ENCODE measurements around the gene ATP2A1.

ATP2A1 gene

DNA sequence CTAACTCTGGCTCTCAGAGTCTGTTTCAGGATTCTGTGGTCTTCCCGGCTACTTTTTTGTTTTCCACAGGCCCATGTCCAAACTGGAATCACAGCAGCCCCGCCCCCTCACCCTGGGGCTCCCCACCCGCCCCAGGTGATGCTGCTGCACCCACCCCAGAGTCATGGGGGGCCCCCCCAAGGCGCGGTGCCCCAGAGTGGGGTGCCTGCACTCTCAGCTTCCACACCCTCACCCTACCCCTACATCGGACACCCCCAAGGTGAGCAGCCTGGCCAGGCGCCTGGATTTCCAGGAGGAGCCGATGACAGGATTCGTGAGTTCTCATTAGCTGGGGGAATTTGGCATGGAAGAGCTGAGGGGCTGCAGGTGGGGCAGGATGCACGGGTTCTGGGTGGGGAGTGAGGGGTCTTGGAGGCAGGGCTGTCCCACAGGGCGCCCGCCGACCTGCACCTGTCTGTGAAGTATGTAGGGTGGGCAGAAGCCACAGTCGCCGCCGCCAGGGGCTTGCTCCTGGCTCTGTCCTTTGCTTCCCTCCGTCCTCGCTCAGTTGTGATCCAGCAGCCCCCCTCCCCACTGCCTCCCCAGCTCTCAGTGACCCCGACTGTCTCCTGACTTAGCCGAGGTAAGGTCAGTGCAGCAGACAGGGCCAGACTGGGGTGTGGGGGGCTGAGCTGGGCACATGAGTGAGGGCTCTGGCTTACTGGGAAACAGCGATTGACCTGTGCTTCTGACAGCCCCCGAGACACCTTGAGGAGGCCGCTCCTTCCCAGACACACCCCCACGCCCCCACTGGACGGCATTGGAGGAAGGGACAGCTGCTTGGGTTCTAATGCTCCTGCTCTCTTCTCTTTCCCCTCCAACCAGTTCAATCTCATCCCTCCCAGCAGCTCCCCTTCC lies 42.2 kb upstream of the ATP2A1 start:
- peak overlapping the region; percentile 52 for H3K27ac ChIP-seq
- ChIA-PET CTCF (interaction anchor here (0.6 kb wide), 1 partner anchor 10 kb away, joined by 3 read pairs; the partner anchor contains the start of gene TUFM), POLR2A (ENCODE audit: low non-redundant PET) (interaction anchor here (1.0 kb wide), 1 partner anchor 9 kb away, joined by 3 read pairs; no protein-coding TSS in a partner anchor)
- no peak for DNase-seq (ENCODE audit: low spot score)
- TF ChIP-seq, protein P1, sequence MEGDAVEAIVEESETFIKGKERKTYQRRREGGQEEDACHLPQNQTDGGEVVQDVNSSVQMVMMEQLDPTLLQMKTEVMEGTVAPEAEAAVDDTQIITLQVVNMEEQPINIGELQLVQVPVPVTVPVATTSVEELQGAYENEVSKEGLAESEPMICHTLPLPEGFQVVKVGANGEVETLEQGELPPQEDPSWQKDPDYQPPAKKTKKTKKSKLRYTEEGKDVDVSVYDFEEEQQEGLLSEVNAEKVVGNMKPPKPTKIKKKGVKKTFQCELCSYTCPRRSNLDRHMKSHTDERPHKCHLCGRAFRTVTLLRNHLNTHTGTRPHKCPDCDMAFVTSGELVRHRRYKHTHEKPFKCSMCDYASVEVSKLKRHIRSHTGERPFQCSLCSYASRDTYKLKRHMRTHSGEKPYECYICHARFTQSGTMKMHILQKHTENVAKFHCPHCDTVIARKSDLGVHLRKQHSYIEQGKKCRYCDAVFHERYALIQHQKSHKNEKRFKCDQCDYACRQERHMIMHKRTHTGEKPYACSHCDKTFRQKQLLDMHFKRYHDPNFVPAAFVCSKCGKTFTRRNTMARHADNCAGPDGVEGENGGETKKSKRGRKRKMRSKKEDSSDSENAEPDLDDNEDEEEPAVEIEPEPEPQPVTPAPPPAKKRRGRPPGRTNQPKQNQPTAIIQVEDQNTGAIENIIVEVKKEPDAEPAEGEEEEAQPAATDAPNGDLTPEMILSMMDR (conservative IDR thresholded peaks at IDR 0.05; ENCODE audit: low read depth): no peak

DNA sequence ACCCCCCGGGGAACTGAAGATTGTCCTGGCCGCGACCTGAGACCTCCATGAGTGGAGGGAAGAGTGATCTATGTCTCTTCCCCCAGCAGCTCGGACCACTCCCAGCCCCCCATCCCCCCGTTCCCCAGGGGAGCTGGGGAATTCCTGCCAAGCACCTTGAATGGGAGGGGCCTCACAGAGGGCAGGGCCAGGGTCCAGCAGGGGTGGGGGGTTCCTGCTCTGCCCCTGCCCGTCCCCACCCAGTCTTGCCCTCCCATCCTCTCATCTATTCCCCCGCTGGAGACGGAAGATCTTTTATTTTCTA lies 41.6 kb upstream of the ATP2A1 start:
- peak overlapping the region; percentile 52 for H3K27ac ChIP-seq
- TF ChIP-seq, protein P1 (conservative IDR thresholded peaks at IDR 0.05; ENCODE audit: low read depth): no peak
- no peak for DNase-seq (ENCODE audit: low spot score)
- CTCF ChIA-PET: interaction anchor here (0.6 kb wide), 2 partner anchors 9 to 108 kb away, joined by 3 to 5 read pairs; partner anchors contain the start of gene TUFM
- POLR2A ChIA-PET (ENCODE audit: low non-redundant PET): interaction anchor here (1.0 kb wide), 1 partner anchor 9 kb away, joined by 3 read pairs; no protein-coding TSS in a partner anchor

DNA sequence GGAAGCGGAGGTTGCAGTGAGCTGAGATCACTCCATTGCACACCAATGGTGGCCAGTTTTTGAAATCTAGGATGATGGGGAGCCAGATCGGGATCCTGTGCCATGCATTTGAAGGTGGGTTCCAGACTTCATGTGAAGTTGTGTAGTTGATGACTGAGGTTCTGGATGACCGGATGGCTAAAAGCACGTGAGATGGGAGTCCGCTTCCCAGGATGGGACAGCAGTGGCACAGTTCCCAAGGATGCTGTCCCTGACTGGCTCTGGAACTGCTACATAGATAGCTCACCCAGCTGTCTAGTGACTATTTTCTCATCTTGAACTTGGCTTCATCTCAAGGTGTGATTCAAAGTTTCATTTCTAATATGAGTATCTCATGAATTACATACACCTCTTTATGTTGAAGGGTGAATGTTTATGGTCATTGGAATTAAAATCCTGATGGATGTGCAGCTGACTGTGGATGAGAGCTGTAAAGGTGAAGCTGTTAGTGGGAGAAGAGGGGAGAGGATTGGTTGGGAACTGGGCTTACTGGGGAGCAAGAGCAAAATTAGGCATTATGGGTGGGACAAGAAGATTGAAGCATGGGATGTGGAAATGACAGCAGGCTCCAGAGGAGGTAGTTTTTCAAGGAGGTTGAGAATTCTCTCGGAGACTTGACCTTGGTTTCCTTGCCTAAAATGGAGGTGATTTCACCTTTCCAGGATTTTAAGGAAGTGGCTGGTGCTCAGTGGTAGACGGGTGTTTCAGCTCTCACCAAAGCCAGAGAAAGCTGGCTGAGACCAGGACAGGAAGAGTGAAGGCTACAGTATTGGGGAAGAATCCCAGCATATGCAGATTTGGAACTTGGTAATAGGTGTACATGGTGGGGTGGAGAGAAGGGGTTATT lies 40.4 kb upstream of the ATP2A1 start:
- H3K27ac ChIP-seq: peak overlapping the region; percentile 52
- no peak for DNase-seq (ENCODE audit: low spot score)
- TF ChIP-seq, protein P1 (conservative IDR thresholded peaks at IDR 0.05; ENCODE audit: low read depth): no peak
- CTCF ChIA-PET: interaction anchor here (0.6 kb wide), 2 partner anchors 86 to 112 kb away, joined by 3 to 5 read pairs; no protein-coding TSS in a partner anchor
- POLR2A ChIA-PET (ENCODE audit: low non-redundant PET): interaction anchor here (0.7 kb wide), 1 partner anchor 15 kb away, joined by 3 read pairs; the partner anchor contains the start of gene ATXN2L

DNA sequence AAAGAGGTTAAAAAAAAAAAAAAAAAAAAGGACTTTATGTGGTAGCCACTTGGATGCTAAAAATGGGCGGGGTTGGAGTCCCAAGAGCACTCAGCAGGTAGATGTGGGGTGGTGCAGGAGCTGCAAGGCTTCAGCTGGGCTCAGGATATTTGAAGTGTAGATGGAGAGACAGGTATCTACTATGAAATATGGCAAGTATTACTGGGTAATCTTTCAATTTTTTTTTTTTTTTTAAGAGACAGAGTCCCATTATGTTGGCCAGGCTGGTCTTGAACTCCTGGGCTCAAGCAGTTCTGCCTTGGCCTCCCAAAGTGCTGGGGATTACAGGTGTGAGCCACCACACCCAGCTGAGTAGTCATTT lies 39.8 kb upstream of the ATP2A1 start:
- no peak for DNase-seq (ENCODE audit: low spot score)
- ChIA-PET POLR2A (ENCODE audit: low non-redundant PET) (interaction anchor here (0.7 kb wide), 1 partner anchor 16 kb away, joined by 3 read pairs; the partner anchor contains the start of gene ATXN2L), CTCF (no interaction called here)
- peak overlapping the region; percentile 65; the same call in 1 of the 2 replicates for H3K27ac ChIP-seq
- TF ChIP-seq, protein P1 (conservative IDR thresholded peaks at IDR 0.05; ENCODE audit: low read depth): no peak

DNA sequence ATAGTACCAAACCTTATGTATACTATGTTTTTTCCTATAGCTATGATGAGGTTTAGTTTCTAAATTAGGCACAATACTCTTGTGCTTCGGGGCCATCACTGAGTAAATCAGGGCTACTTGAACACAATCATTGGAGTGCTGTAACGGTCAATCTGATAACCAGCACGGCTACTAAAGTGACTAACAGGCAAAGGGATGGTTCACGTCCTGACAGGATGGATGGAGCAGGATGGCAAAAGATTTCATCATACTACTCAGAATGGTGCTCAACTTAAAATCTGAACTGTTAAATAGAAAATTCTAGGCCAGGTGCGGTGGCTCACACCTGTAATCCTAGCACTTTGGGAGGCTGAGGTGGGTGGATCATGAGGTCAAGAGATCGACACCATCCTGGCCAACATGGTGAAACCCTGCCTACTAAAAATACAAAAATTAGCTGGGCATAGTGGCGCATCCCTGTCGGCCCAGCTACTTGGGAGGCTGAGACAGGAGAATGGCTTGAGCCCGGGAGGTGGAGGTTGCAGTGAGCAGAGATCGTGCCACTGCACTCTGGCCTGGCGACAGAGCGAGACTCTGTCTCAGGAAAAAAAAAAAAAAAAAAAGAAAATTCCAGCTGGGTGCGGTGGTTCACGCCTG lies 39.2 kb upstream of the ATP2A1 start:
- peak overlapping the region; percentile 65 for H3K27ac ChIP-seq
- DNase-seq (ENCODE audit: low spot score): no peak
- ChIA-PET POLR2A (ENCODE audit: low non-redundant PET) (no interaction called here), CTCF (no interaction called here)
- TF ChIP-seq, protein P1 (conservative IDR thresholded peaks at IDR 0.05; ENCODE audit: low read depth): no peak

DNA sequence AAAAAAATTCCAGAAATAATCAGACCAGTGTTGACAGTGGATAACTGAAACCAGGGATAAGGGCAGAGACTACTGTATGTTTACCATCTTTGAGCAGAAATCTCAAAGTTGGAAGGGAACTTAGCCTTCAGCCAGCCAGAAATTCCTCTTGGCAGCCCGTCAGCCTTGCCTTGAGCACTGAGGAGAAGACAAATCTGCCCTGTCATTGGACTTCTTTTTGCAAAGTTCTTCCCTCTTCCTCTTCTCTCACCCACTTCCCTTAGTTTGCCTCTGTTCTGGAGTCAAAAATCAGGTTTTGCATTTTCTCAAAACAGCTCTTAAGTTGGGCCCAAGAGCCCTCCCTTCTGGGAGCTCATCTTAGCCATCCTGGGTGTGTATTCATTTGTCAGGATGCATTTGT lies 38.4 kb upstream of the ATP2A1 start:
- TF ChIP-seq, protein P1 (conservative IDR thresholded peaks at IDR 0.05; ENCODE audit: low read depth): no peak
- H3K27ac ChIP-seq: peak overlapping the region; percentile 65
- DNase-seq (ENCODE audit: low spot score): no peak
- ChIA-PET CTCF (no interaction called here), POLR2A (ENCODE audit: low non-redundant PET) (no interaction called here)

All from RWPE1 (cell line).